Upper lobe of right lung (tissue), 1 donor: ENCODE measurements around the gene MSRB2. TPM values are rescaled to one million over a fixed set of nuclear protein-coding genes. Genes with fewer than 3 reads are reported as not detected.
A peak's percentile ranks its signal among the peaks of the same experiment; 100 is the strongest.

Experiments
- ATAC-seq: fragments of 200-7000 bp; cut with Tn5 transposase; one replicate; pipeline ENCODE4 v1.9.1; 2020; ENCODE audit warnings: mild to moderate bottlenecking, moderate library complexity
- DNase-seq: peaks from one replicate; pipeline ENCODE4 v3.0.0-alpha.2; 2020
- H3K27ac ChIP-seq: fragments of 200-600 bp; one replicate; pipeline ENCODE4 v1.8.0; 2022
- H3K27me3 ChIP-seq: fragments of 200-600 bp; one replicate; pipeline ENCODE4 v1.8.0; 2022; ENCODE audit warnings: mild to moderate bottlenecking
- H3K36me3 ChIP-seq: fragments of 200-600 bp; one replicate; pipeline ENCODE4 v1.8.0; 2022
- H3K4me1 ChIP-seq: fragments of 200-600 bp; one replicate; pipeline ENCODE4 v1.8.0; 2022
- H3K4me3 ChIP-seq: fragments of 200-600 bp; one replicate; pipeline ENCODE4 v1.8.0; 2022; ENCODE audit warnings: mild to moderate bottlenecking
- H3K9me3 ChIP-seq: fragments of 200-600 bp; one replicate; pipeline ENCODE4 v1.8.0; 2022
- intact Hi-C: fragments of 100-400 bp; cut with DNase I; formaldehyde crosslinking; loops from one replicate; pipeline ENCODE4 v1.11.0; 2022
- total RNA-seq: library from RNA; stranded (reverse); fragmentation: NEBNext Ultra II Directional; extraction: Animal tissue kit (Norgen Biotek cat#: 25700); gene quantifications from one replicate; pipeline ENCODE4 v1.2.1, GENCODE V29; 2021
- TF ChIP-seq, protein P1 (sequence below): fragments of 200-600 bp; IDR thresholded peaks from one replicate; pipeline ENCODE4 v1.8.0; 2022; ENCODE audit warnings: antibody characterized with exemption
- donor health status: DM: no; HTN: yes; CAD: no; lungs with severe emphysema.

The MSRB2 gene
- total RNA-seq, 1 donor from 2014 or later, result 27.1 TPM

DNA sequence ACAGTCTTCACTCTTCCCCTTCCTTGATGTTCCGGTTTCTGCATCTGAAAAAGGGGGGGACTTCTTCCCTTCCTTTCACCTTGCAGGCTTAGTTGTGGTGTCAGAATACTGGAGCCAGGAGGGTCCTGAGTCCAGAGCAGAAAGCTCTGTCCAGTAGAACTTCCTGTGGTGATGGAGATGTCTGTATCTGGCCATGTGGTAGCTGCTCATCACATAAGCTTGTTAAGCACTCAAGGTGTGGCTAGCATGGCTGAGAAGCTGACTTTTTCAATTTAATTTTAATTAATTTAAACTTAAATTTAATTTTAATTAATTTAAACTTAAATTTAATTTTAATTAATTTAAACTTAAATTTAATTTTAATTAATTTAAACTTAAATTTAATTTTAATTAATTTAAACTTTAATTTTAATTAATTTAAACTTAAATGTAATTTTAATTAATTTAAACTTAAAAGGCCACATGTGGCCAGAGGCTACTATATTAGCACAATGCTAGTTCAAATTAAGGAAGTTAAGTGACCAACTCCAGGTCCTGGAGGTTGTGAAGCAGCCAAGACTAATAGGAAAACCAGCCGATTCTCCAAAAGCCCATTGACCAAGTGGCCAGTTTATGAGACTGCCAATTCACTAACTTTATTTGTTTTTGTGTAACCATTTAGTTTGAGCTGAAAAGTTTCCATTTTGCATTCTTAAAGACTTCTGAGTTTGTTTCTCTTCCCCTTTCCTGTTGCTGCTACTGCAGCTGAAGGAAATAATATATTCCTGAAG is 16.3 kb downstream of the MSRB2 start:
- Histone ChIP-seq H3K4me3 (no peak overlapping the region), H3K27ac (no peak overlapping the region), H3K4me1 (no peaks in the 10 kb centered on the region), H3K27me3 (no peaks in the 10 kb centered on the region), H3K36me3 (peaks cover 65% of the 10 kb centered on the region), H3K9me3 (no peaks in the 10 kb centered on the region)
- ATAC-seq (no peak), DNase-seq (no peak)
- intact Hi-C loops, result no loop called here
- TF ChIP-seq, protein P1, sequence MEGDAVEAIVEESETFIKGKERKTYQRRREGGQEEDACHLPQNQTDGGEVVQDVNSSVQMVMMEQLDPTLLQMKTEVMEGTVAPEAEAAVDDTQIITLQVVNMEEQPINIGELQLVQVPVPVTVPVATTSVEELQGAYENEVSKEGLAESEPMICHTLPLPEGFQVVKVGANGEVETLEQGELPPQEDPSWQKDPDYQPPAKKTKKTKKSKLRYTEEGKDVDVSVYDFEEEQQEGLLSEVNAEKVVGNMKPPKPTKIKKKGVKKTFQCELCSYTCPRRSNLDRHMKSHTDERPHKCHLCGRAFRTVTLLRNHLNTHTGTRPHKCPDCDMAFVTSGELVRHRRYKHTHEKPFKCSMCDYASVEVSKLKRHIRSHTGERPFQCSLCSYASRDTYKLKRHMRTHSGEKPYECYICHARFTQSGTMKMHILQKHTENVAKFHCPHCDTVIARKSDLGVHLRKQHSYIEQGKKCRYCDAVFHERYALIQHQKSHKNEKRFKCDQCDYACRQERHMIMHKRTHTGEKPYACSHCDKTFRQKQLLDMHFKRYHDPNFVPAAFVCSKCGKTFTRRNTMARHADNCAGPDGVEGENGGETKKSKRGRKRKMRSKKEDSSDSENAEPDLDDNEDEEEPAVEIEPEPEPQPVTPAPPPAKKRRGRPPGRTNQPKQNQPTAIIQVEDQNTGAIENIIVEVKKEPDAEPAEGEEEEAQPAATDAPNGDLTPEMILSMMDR, result no peak

DNA sequence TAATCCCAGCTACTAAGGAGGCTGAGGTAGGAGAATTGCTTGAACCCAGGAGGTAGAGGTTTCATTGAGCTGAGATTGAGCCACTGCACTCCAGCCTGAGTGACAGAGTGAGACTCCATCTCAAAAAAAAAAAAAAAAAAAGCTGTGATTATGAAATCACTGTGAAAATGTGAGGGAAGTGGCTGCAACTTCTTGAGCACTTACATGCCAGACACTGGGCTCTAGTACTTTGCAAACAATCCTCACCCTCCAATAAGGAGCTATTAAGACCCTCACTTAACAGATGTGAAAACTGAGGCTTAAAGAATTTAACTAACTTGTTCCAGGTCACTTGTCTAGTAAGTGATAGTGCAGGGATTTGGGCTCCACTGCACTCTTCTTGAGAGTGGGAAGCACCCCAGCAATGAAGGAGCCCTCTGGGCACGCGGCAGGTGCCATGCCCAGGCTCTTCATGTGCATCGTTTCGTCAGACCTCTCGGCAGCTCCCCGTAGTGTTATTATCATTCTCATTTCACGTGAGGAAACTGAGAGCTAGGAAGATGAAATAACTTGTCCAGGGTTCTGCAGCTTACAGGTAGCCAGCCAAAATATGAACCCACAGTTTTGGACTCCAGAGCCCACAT is 19.0 kb downstream of the MSRB2 start:
- TF ChIP-seq, protein P1, result no peak
- Histone ChIP-seq H3K27ac (no peak overlapping the region), H3K36me3 (peaks cover 55% of the 10 kb centered on the region), H3K4me3 (no peak overlapping the region), H3K27me3 (no peaks in the 10 kb centered on the region), H3K9me3 (no peaks in the 10 kb centered on the region), H3K4me1 (no peaks in the 10 kb centered on the region)
- intact Hi-C loops, result no loop called here
- DNase-seq, result no peak
- ATAC-seq, result peak; percentile 75

DNA sequence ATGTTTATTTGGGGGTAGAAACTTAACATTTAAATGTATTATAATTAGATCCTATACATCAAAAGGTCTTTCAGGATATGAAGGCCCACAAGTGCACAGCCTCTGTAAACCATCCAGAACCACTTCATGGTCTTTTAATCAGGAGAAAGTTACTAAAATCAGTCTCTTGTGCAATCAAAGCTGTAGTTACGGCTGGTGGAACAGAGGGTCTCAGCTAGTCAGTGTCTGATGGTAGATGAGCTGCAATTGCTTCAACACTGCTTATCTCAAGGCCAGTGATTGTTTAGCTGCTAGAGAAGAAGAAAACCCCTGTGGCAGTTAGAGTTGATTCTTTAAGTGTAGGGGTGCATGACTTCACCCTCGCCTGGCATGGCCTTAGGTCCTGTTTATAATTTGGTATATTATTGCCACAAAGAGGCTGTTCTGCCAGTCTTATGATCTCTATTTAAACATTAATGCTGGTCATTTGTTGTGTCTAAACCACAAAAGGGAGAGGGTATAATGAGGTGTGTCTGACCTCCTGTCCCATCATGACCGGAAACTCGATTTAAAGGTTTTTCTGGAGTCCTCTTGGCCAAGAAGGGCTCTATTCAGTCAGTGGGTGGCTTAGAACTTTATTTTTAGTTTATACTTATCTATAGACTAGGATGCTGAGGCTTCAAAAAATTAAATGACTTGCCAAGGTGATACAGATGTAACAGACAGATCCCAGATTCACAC is 21.3 kb downstream of the MSRB2 start:
- no peak for DNase-seq
- no peaks in the 10 kb centered on the region for H3K4me1 ChIP-seq
- H3K36me3 ChIP-seq, result peaks cover 55% of the 10 kb centered on the region

DNA sequence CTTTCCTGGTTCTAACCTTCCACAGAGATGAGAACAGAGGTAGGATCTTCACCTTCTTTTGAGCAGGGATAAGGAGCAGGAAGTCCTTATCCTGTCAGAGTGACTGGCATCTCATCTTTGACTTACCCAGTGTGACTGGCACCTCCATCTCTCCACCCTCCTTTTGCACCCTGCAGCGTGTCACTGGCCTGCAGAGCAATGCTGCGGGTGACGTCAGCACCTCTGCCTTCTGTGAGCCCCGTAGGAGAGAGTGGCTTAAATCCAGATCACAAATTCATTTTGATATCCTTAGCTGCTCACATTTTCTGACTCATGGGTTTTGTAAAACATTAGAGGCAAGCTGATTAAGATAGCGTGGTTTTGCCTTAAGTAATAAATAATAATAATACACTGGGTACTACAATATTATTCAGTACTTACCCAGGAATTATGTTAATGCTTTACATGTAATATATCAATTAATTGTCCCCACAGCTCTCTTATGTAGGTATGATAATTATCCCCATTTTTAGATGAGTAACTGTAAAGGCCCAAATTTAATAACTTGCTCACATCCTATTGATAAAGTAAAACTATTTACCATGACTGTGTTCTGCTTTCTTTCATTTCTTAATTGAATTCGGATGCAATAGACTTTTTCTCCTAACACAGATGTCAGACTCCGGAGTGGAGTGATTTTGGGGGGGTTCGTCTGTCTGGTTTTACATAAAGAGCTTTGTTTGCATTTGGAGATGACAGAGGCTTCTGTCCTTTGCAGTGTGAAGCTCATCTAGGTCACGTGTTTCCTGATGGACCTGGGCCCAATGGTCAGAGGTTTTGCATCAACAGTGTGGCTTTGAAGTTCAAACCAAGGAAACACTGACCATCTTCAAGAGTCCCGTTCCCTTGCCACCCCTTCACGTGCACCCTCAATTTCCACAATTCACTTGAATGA is 24.9 kb downstream of the MSRB2 start:
- Histone ChIP-seq H3K27me3 (no peaks in the 10 kb centered on the region), H3K4me3 (no peak overlapping the region), H3K36me3 (peaks cover 38% of the 10 kb centered on the region), H3K9me3 (no peaks in the 10 kb centered on the region), H3K27ac (no peak overlapping the region), H3K4me1 (no peaks in the 10 kb centered on the region)
- no peak for DNase-seq
- TF ChIP-seq, protein P1, result no peak
- ATAC-seq, result no peak
- intact Hi-C loops, result no loop called here

More for the DNA sequence above, 21.3 kb downstream of the MSRB2 start:
- intact Hi-C loops, result no loop called here
- H3K4me3 ChIP-seq, result no peak overlapping the region
- no peaks in the 10 kb centered on the region for H3K9me3 ChIP-seq
- H3K27me3 ChIP-seq, result no peaks in the 10 kb centered on the region
- no peak for ATAC-seq
- TF ChIP-seq, protein P1, result no peak
- H3K27ac ChIP-seq, result no peak overlapping the region

DNA sequence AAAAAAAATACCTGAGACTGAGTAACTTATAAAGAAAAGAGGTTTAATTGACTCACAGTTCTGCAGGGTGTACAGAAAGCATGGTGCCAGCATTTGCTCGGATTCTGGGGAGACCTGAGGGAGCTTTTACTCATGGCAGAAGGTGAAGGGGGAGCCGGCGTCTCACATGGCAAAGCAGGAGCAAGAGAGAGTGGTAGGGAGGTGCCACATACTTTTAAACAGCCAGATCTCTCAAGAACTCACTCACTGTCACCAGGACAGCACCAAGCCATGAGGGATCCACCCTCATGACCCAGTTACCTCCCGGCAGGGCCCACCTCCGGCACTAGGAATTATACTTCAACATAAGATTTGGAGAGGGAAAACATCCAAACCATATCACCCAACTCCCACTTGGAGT is 25.8 kb downstream of the MSRB2 start:
- TF ChIP-seq, protein P1, result no peak
- H3K9me3 ChIP-seq, result no peaks in the 10 kb centered on the region
- H3K27ac ChIP-seq, result no peak overlapping the region
- intact Hi-C loops, result no loop called here
- H3K4me3 ChIP-seq, result no peak overlapping the region
- no peaks in the 10 kb centered on the region for H3K27me3 ChIP-seq
- ATAC-seq, result no peak
- no peak for DNase-seq
- H3K4me1 ChIP-seq, result no peaks in the 10 kb centered on the region
- peaks cover 34% of the 10 kb centered on the region for H3K36me3 ChIP-seq
